CD4-positive, alpha-beta memory T cell (primary cell): Measurements from ENCODE around the gene SMTNL2. TPM values are rescaled to one million over a fixed set of nuclear protein-coding genes. Genes with fewer than 3 reads are reported as not detected.

Experiments
- CTCF ChIA-PET: fragments of 350-600 bp; sonication (Branson Sonifier 250); formaldehyde crosslinking; loops from one replicate; lab custom pipeline; 2021; ENCODE audit warnings: inconsistent platforms; ENCODE audit not compliant: partially characterized antibody; lab: Charles Lee
- POLR2A ChIA-PET: fragments of 350-600 bp; sonication (Branson Sonifier 250); formaldehyde crosslinking; loops from one replicate; lab custom pipeline; 2021; ENCODE audit not compliant: partially characterized antibody; lab: Charles Lee
- DNase-seq, 5 donors: peaks; one replicate each; pipeline versions ENCODE4 v3.0.0 to v3.0.0-alpha.2; 2020 to 2022; ENCODE audit warnings: mixed read lengths in 1 of 5
- H3K27ac ChIP-seq: one replicate; pipeline ENCODE4 v1.7.0; 2013; ENCODE audit warnings: low read depth, low read length
- H3K27me3 ChIP-seq: 2 replicates; pipeline ENCODE4 v1.7.0; 2013; ENCODE audit warnings: mild to moderate bottlenecking, low read length, moderate library complexity; ENCODE audit not compliant: insufficient read depth
- H3K36me3 ChIP-seq: 2 replicates; pipeline ENCODE4 v1.7.0; 2013; ENCODE audit warnings: mild to moderate bottlenecking, low read length, moderate library complexity; ENCODE audit not compliant: insufficient read depth
- H3K4me1 ChIP-seq: 2 replicates; pipeline ENCODE4 v1.7.0; 2013; ENCODE audit warnings: mild to moderate bottlenecking, low read length, moderate library complexity; ENCODE audit not compliant: insufficient read depth
- H3K4me3 ChIP-seq, 2 donors: one replicate each; pipeline ENCODE4 v1.7.0; 2013; ENCODE audit warnings: low read length in 2 of 2, mild to moderate bottlenecking in 1 of 2
- H3K9me3 ChIP-seq, 2 donors: one replicate each; pipeline ENCODE4 v1.7.0; 2013; ENCODE audit warnings: low read length in 2 of 2, control low read depth in 1 of 2; ENCODE audit not compliant: control insufficient read depth in 1 of 2
- H3K27ac Mint-ChIP-seq, 7 donors: one replicate each; pipeline ENCODE4 v1.8.0; 2020 to 2021; ENCODE audit warnings: mixed read lengths in 7 of 7, mild to moderate bottlenecking in 6 of 7, inconsistent platforms in 3 of 7, moderate library complexity in 3 of 7
- H3K27me3 Mint-ChIP-seq, 2 donors: one replicate each; pipeline ENCODE4 v1.8.0; 2020 to 2021; ENCODE audit warnings: mixed read lengths in 2 of 2
- H3K36me3 Mint-ChIP-seq, 2 donors: one replicate each; pipeline ENCODE4 v1.8.0; 2020 to 2021; ENCODE audit warnings: mixed read lengths in 2 of 2, inconsistent platforms in 1 of 2, mild to moderate bottlenecking in 1 of 2
- H3K4me1 Mint-ChIP-seq, 4 donors: one replicate each; pipeline ENCODE4 v1.8.0; 2020 to 2021; ENCODE audit warnings: mixed read lengths in 4 of 4, mild to moderate bottlenecking in 1 of 4
- H3K4me3 Mint-ChIP-seq, 8 donors: one replicate each; pipeline ENCODE4 v1.8.0; 2020 to 2021; ENCODE audit warnings: mixed read lengths in 8 of 8, mild to moderate bottlenecking in 7 of 8, moderate library complexity in 6 of 8, inconsistent platforms in 3 of 8
- H3K9me3 Mint-ChIP-seq, 8 donors: one replicate each; pipeline ENCODE4 v1.8.0; 2020 to 2021; ENCODE audit warnings: mixed read lengths in 8 of 8, mild to moderate bottlenecking in 5 of 8, inconsistent platforms in 3 of 8, moderate library complexity in 1 of 8
- intact Hi-C: fragments of 100-400 bp; cut with micrococcal nuclease; formaldehyde crosslinking; loops from one replicate; pipeline ENCODE4 v1.15.1; 2023
- polyA plus RNA-seq, 2 donors: library from polyadenylated mRNA; unstranded; fragments of 300-500 nt; fragmentation: Illumina TruSeq; gene quantifications; one replicate each; pipeline ENCODE4 v1.2.3, GENCODE V29; 2021
- total RNA-seq, 2 experiments: library from RNA; stranded (reverse); gene quantifications; one replicate each; pipeline ENCODE4 v1.2.3, GENCODE V29; 2021

Gene SMTNL2
- total and polyA plus RNA-seq, 4 experiments from 2014 or later, result not detected

DNA sequence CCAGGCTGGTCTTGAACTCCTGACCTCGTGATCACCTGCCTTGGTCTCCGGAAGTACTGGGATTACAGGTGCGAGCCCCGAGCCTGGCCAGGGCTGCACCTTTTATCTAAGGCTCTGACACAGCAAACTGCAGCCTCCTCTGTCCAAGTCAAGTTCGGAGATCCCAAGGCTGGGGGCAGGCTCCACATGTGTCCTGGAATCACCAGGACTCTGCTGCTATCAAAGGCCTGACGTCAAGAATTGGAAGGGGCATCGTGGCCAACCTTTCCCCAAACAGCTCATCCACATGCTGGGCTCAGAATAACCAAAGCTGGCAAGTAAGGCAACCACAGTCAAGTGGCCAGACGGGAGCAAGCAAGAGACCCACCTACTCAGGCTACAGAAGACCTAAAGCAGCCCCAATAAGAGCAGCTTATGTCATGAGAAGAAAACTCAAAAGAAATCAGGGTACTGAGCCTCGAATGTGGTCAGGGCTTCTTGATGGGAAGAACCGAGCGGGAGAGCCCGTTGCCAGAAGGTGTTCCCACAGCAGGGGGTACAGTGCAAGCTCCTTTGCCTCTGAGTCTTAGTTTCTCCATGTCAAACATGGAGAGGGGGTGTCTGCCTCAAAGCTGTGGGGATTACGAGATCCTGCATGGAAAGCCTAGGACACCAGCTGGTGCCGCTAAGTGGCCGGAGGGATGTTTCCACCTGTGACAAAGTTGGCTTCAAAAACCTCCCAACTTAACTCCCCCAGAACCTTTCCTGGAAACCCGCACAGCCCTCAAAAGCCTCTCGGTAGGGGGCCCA is 37.0 kb upstream of the SMTNL2 start:
- peaks cover 18 to 47% of the 10 kb centered on the region in 2 donors for H3K36me3 Mint-ChIP-seq

GRCh38 chr17:4548061-4548461 is 36.3 kb upstream of the SMTNL2 start:
- no peaks in the 10 kb centered on the region for H3K27me3 Mint-ChIP-seq
- CTCF ChIA-PET, result interaction anchor here (1.7 kb wide), 1 partner anchor 19 kb away, joined by 4 read pairs; no protein-coding TSS in a partner anchor

More for the DNA sequence above, 37.0 kb upstream of the SMTNL2 start:
- H3K4me1 Mint-ChIP-seq, result peaks cover 0 to 2% (median 0%) of the 10 kb centered on the region in 4 donors
- no peaks in the 10 kb centered on the region for H3K4me1 ChIP-seq
- CTCF ChIA-PET, result no interaction called here
- POLR2A ChIA-PET, result no interaction called here
- H3K27me3 Mint-ChIP-seq, result no peaks in the 10 kb centered on the region
- no peak for DNase-seq
- H3K36me3 ChIP-seq, result peaks cover 75% of the 10 kb centered on the region
- no peak overlapping the region for H3K27ac ChIP-seq
- H3K9me3 ChIP-seq, result no peaks in the 10 kb centered on the region
- H3K27ac Mint-ChIP-seq, result peak overlapping the region in 1 of 7 donors; percentile 23
- H3K4me3 Mint-ChIP-seq, result no peak overlapping the region
- H3K9me3 Mint-ChIP-seq, result no peaks in the 10 kb centered on the region
- intact Hi-C loops, result no loop called here
- H3K27me3 ChIP-seq, result no peaks in the 10 kb centered on the region
- H3K4me3 ChIP-seq, result no peak overlapping the region

GRCh38 chr17:4548721-4549531 is 35.4 kb upstream of the SMTNL2 start:
- Histone ChIP-seq H3K27ac (no peak overlapping the region), H3K4me1 (peaks cover 5% of the 10 kb centered on the region), H3K4me3 (no peak overlapping the region), H3K27me3 (no peaks in the 10 kb centered on the region), H3K36me3 (peaks cover 72% of the 10 kb centered on the region), H3K9me3 (no peaks in the 10 kb centered on the region)
- H3K4me3 Mint-ChIP-seq, result no peak overlapping the region
- ChIA-PET POLR2A (interaction anchor here (1.1 kb wide), 1 partner anchor 16 kb away, joined by 3 read pairs; no protein-coding TSS in a partner anchor), CTCF (interaction anchor here (1.7 kb wide), 1 partner anchor 19 kb away, joined by 4 read pairs; no protein-coding TSS in a partner anchor)
- H3K9me3 Mint-ChIP-seq, result no peaks in the 10 kb centered on the region
- peaks cover 4 to 8% (median 5%) of the 10 kb centered on the region in 4 donors for H3K4me1 Mint-ChIP-seq
- H3K27ac Mint-ChIP-seq, result no peak overlapping the region
- no peaks in the 10 kb centered on the region for H3K27me3 Mint-ChIP-seq
- intact Hi-C loops, result no loop called here
- H3K36me3 Mint-ChIP-seq, result peaks cover 19 to 41% of the 10 kb centered on the region in 2 donors
- no peak for DNase-seq

More at GRCh38 chr17:4548061-4548461, 36.3 kb upstream of the SMTNL2 start:
- Histone ChIP-seq H3K9me3 (no peaks in the 10 kb centered on the region), H3K36me3 (peaks cover 73% of the 10 kb centered on the region), H3K27ac (no peak overlapping the region), H3K27me3 (no peaks in the 10 kb centered on the region), H3K4me1 (no peaks in the 10 kb centered on the region), H3K4me3 (no peak overlapping the region)
- H3K4me3 Mint-ChIP-seq, result no peak overlapping the region
- DNase-seq, result no peak
- H3K4me1 Mint-ChIP-seq, result peaks cover 0 to 2% (median 0%) of the 10 kb centered on the region in 4 donors
- POLR2A ChIA-PET, result interaction anchor here (1.1 kb wide), 1 partner anchor 17 kb away, joined by 3 read pairs; no protein-coding TSS in a partner anchor
- H3K9me3 Mint-ChIP-seq, result no peaks in the 10 kb centered on the region
- peaks cover 19 to 47% of the 10 kb centered on the region in 2 donors for H3K36me3 Mint-ChIP-seq
- no peak overlapping the region for H3K27ac Mint-ChIP-seq
- intact Hi-C loops, result no loop called here

- Mint-ChIP-seq H3K4me1 (peaks cover 10 to 18% (median 14%) of the 10 kb centered on the region in 4 donors), H3K4me3 (no peak overlapping the region), H3K27me3 (no peaks in the 10 kb centered on the region), H3K27ac (no peak overlapping the region), H3K36me3 (peaks cover 19 to 48% of the 10 kb centered on the region in 2 donors), H3K9me3 (no peaks in the 10 kb centered on the region)
- Histone ChIP-seq H3K9me3 (no peaks in the 10 kb centered on the region), H3K4me3 (no peak overlapping the region), H3K27ac (no peak overlapping the region), H3K4me1 (peaks cover 14% of the 10 kb centered on the region), H3K36me3 (peaks cover 71% of the 10 kb centered on the region), H3K27me3 (no peaks in the 10 kb centered on the region)
- DNase-seq, result no peak
- intact Hi-C loops, result no loop called here
- CTCF ChIA-PET, result interaction anchor here (1.7 to 4.7 kb wide), 2 partner anchors 15 to 17 kb away, joined by 4 to 25 read pairs; no protein-coding TSS in a partner anchor
- POLR2A ChIA-PET, result interaction anchor here (1.1 kb wide), 1 partner anchor 12 kb away, joined by 4 read pairs; no protein-coding TSS in a partner anchor
Measured at GRCh38 chr17:4549781-4550533, 34.4 kb upstream of the SMTNL2 start.

DNA sequence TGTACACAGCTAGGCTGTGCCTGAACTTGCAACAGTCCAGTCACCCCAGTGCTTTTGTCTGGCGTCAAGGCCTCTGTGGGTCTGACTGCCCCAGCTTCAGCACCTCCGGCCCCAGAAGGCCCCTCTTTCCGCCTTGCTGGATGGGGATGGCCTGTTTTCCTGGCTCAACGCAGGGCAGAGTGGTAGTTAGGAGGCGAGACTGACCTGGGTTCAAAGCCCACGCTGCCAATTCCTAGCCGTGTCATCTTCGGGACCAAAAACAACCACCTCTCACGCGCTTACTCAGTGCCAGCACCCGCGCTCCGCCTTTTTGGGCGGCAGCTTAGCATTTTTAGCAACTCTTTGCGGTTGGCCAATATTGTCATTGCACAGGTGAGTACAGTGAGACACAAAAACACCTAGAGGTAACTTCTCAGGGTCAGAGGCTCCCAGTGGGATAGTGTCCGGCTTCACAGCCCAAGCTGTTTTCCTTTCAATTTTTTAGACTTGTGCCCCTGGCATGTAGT is 33.7 kb upstream of the SMTNL2 start:
- H3K27ac Mint-ChIP-seq, result no peak overlapping the region

DNA sequence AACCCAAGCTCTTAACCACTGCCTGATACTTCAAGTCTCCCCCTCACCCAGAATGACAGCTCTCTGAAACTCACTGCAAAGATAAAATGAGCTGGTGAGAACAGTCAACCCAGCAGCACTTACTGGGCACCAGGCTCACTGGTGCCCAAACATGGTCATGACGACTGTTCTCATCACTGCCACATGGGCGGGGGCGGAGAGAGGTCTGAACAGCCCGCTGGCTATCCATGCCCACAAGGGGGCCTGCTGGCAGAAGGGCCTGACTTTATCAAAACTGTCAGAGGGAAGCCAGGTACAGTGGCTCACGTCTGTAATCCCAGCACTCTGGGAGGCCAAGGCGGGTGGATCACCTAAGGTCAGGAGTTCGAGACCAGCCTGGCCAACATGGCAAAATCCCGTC is 33.2 kb upstream of the SMTNL2 start:
- H3K36me3 ChIP-seq, result peaks cover 71% of the 10 kb centered on the region
- ChIA-PET POLR2A (no interaction called here), CTCF (interaction anchor here (4.7 kb wide), 1 partner anchor 14 kb away, joined by 25 read pairs; no protein-coding TSS in a partner anchor)
- no peak overlapping the region for H3K27ac ChIP-seq
- intact Hi-C loops, result no loop called here
- peaks cover 16 to 30% (median 23%) of the 10 kb centered on the region in 4 donors for H3K4me1 Mint-ChIP-seq
- H3K27me3 Mint-ChIP-seq, result no peaks in the 10 kb centered on the region
- DNase-seq, result no peak
- no peak overlapping the region for H3K4me3 ChIP-seq
- no peaks in the 10 kb centered on the region for H3K9me3 ChIP-seq
- peak overlapping the region in 1 of 7 donors; percentile 29 for H3K27ac Mint-ChIP-seq
- H3K27me3 ChIP-seq, result no peaks in the 10 kb centered on the region
- H3K9me3 Mint-ChIP-seq, result no peaks in the 10 kb centered on the region
- H3K4me1 ChIP-seq, result peaks cover 20% of the 10 kb centered on the region
- H3K36me3 Mint-ChIP-seq, result peaks cover 19 to 55% of the 10 kb centered on the region in 2 donors
- no peak overlapping the region for H3K4me3 Mint-ChIP-seq

More for the DNA sequence above, 33.7 kb upstream of the SMTNL2 start:
- H3K9me3 Mint-ChIP-seq, result no peaks in the 10 kb centered on the region
- Histone ChIP-seq H3K4me1 (peaks cover 15% of the 10 kb centered on the region), H3K27ac (no peak overlapping the region), H3K4me3 (no peak overlapping the region), H3K36me3 (peaks cover 71% of the 10 kb centered on the region), H3K9me3 (no peaks in the 10 kb centered on the region), H3K27me3 (no peaks in the 10 kb centered on the region)
- H3K27me3 Mint-ChIP-seq, result no peaks in the 10 kb centered on the region
- POLR2A ChIA-PET, result interaction anchor here (1.1 kb wide), 1 partner anchor 12 kb away, joined by 4 read pairs; no protein-coding TSS in a partner anchor
- CTCF ChIA-PET, result interaction anchor here (4.7 kb wide), 1 partner anchor 14 kb away, joined by 25 read pairs; no protein-coding TSS in a partner anchor
- peaks cover 19 to 55% of the 10 kb centered on the region in 2 donors for H3K36me3 Mint-ChIP-seq
- intact Hi-C loops, result no loop called here
- no peak overlapping the region for H3K4me3 Mint-ChIP-seq
- no peak for DNase-seq
- H3K4me1 Mint-ChIP-seq, result peaks cover 10 to 24% (median 18%) of the 10 kb centered on the region in 4 donors
